Keratinocyte (primary cell): ENCODE measurements around the gene DNASE1L2. TPM values are rescaled to one million over a fixed set of nuclear protein-coding genes. Genes with fewer than 3 reads are reported as not detected.

Experiments
- DNase-seq: peaks from one replicate; pipeline ENCODE4 v3.0.0-alpha.2; 2011; ENCODE audit warnings: low read depth, missing footprints, low spot score
- FAIRE-seq: peaks from 2 replicates; lab custom pipeline; 2011; peaks lifted over from hg19 to GRCh38; lab: Jason Lieb, UNC
- H2AFZ ChIP-seq: 2 replicates; pipeline ENCODE4 v1.6.0; 2012; ENCODE audit warnings: low read length, control low read depth, inconsistent platforms; ENCODE audit not compliant: control insufficient read depth
- H3K27ac ChIP-seq: 2 replicates; pipeline ENCODE4 v1.5.1; 2011; ENCODE audit warnings: low read length; ENCODE audit not compliant: control insufficient read depth, insufficient read depth
- H3K27me3 ChIP-seq: 3 replicates; pipeline ENCODE4 v1.6.0; 2011; ENCODE audit warnings: low read length; ENCODE audit not compliant: control insufficient read depth, insufficient read depth; ENCODE audit errors: extremely low read depth
- H3K36me3 ChIP-seq, 2 experiments: 2 replicates in 1 of 2; 3 replicates in 1 of 2; pipeline ENCODE4 v1.5.1; 2011; ENCODE audit warnings: low read length in 2 of 2, mild to moderate bottlenecking in 1 of 2; ENCODE audit not compliant: control insufficient read depth in 2 of 2, insufficient read depth in 2 of 2; ENCODE audit errors: extremely low read depth in 1 of 2
- H3K4me1 ChIP-seq: 3 replicates; pipeline ENCODE4 v1.5.1; 2011; ENCODE audit warnings: low read length; ENCODE audit not compliant: control insufficient read depth, insufficient read depth; ENCODE audit errors: extremely low read depth
- H3K4me2 ChIP-seq: 3 replicates; pipeline ENCODE4 v1.6.0; 2011; ENCODE audit warnings: low read depth, low read length; ENCODE audit not compliant: control insufficient read depth, insufficient read depth; ENCODE audit errors: extremely low read depth
- H3K4me3 ChIP-seq, 3 experiments: fragments of 200-600 bp in 1 of 3; sonication (generic) in 1 of 3; 2 replicates in 2 of 3; 3 replicates in 1 of 3; pipeline ENCODE4 v1.5.1; 2011 to 2016; ENCODE audit warnings: low read length in 3 of 3, mild to moderate bottlenecking in 3 of 3, control low read depth in 2 of 3, inconsistent platforms in 1 of 3, low read depth in 1 of 3, mixed read lengths in 1 of 3, mixed run types in 1 of 3, moderate library complexity in 1 of 3; ENCODE audit not compliant: control insufficient read depth in 2 of 3, insufficient read depth in 2 of 3; ENCODE audit errors: extremely low read depth in 1 of 3
- H3K79me2 ChIP-seq: 2 replicates; pipeline ENCODE4 v1.6.0; 2012; ENCODE audit warnings: low read length; ENCODE audit not compliant: control insufficient read depth, insufficient read depth
- H3K9ac ChIP-seq: 3 replicates; pipeline ENCODE4 v1.6.0; 2011; ENCODE audit warnings: low read length; ENCODE audit not compliant: control insufficient read depth, insufficient read depth; ENCODE audit errors: extremely low read depth
- H3K9me1 ChIP-seq: 3 replicates; pipeline ENCODE4 v1.6.0; 2011; ENCODE audit warnings: low read length; ENCODE audit not compliant: control insufficient read depth, insufficient read depth; ENCODE audit errors: extremely low read depth
- H3K9me3 ChIP-seq: 2 replicates; pipeline ENCODE4 v1.5.1; 2012; ENCODE audit warnings: low read depth, low read length; ENCODE audit not compliant: control insufficient read depth
- H4K20me1 ChIP-seq: 3 replicates; pipeline ENCODE4 v1.6.0; 2011; ENCODE audit warnings: low read length; ENCODE audit not compliant: control insufficient read depth, insufficient read depth; ENCODE audit errors: extremely low read depth
- EZH2 ChIP-seq: IDR thresholded peaks from one replicate; pipeline ENCODE4 v1.6.1; 2012; ENCODE audit warnings: inconsistent platforms, mild to moderate bottlenecking, low read length, moderate library complexity
- dilution Hi-C: fragments of 300-500 bp; cut with MboI; formaldehyde crosslinking; loops from one replicate; pipeline ENCODE4 v1.7.0; 2020; ENCODE audit warnings: low sequenced_read_pairs; ENCODE audit not compliant: extremely low pct_ligation_motif_present
- polyA plus RNA-seq, 5 experiments: library from polyadenylated mRNA; depleted of rRNA in 3 of 5; stranded (reverse) in 3 of 5; stranded (forward) in 1 of 5; unstranded in 1 of 5; fragments of >200 nt; gene quantifications; 1 replicate in 1 of 5; 2 replicates in 3 of 5; 3 replicates in 1 of 5; pipeline versions ENCODE4 v1.2.1 to v1.2.3, GENCODE V29; 2011 to 2012; ENCODE audit warnings: missing spikeins in 2 of 5, low read depth in 1 of 5, low replicate concordance in 1 of 5
- TF ChIP-seq, protein P1 (sequence below), 3 experiments: IDR thresholded peaks in 1 of 3; conservative IDR thresholded peaks in 1 of 3; optimal IDR thresholded peaks in 1 of 3; 2 replicates in 2 of 3; 3 replicates in 1 of 3; pipeline versions ENCODE3 to v1.5.1; 2011; ENCODE audit warnings: low read length in 3 of 3, mild to moderate bottlenecking in 3 of 3, moderate library complexity in 2 of 3, control low read depth in 1 of 3, inconsistent platforms in 1 of 3; ENCODE audit not compliant: insufficient read depth in 2 of 3; ENCODE audit errors: extremely low read depth in 1 of 3

The DNASE1L2 gene
- polyA plus RNA-seq, 1 donor (not counting 4 experiments of a cell fraction or from before 2014, with no cell fraction given), result 0.31 TPM

DNA sequence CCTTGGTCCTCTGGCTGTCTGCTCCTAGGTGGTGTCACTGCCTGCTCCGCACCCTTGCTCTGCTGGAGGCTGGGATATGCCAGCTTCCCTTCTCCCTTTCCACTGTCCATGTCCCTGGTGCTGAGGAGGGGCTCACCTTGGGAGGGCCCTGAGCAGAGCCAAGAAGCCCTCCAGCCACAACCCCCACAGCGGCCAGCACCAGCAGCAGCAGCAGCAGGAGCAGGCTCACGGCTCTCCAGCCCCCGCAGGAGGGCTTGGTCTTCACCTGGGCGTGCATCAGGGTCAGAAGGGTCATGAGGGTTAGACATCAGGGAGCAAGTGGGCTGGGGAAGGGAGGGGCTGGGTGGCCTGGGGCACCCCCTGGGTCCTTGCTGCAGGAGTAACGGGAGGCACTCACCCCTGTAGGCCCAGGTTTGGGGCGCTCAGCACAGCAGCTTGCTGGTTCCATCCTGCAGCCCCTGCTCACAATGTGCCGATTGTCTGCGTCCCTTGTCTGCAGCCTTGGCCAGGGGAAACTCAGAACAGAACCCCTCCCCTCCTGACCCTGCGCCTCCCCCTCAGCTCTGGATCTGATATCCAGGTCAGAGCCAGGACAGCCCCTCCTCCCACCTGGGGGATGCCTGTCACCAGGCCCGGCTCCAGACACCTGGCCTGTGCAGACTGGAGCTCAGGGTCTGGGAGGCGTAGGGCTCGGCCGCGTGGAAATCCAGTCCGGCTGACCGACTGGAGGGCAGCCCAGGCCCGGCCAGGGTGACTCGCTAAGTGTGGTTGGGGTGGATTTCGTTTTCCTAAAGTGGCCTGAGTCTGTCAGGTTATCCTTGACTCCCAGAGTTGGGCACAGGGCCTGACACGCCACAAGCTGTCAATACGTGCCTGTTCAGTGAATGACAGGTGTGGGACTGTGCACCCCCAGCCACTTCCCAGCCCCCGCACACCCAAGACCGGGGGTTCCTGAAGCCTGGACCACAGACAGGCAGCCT is 25.6 kb upstream of the DNASE1L2 start, which contains the start of gene BRICD5:
Gene BRICD5 (minus strand): TSS at position 478 of the 980 bp plus-strand sequence. CDS start 30 bp downstream, at position 448.
- FAIRE-seq (no peak), DNase-seq (no peak)
- peaks cover 17% of the 10 kb centered on the region for H3K4me1 ChIP-seq
- H3K4me2 ChIP-seq, result no peak within 1 kb of the TSS
- no peak within 1 kb of the TSS for H3K9ac ChIP-seq
- H3K36me3 ChIP-seq, result peaks cover 12 to 26% of the 10 kb centered on the region in 2 experiments
- no peak within 1 kb of the TSS for H3K27ac ChIP-seq
- H2AFZ ChIP-seq, result no peak within 1 kb of the TSS
- TF ChIP-seq EZH2, result no peak
- TF ChIP-seq, protein P1, sequence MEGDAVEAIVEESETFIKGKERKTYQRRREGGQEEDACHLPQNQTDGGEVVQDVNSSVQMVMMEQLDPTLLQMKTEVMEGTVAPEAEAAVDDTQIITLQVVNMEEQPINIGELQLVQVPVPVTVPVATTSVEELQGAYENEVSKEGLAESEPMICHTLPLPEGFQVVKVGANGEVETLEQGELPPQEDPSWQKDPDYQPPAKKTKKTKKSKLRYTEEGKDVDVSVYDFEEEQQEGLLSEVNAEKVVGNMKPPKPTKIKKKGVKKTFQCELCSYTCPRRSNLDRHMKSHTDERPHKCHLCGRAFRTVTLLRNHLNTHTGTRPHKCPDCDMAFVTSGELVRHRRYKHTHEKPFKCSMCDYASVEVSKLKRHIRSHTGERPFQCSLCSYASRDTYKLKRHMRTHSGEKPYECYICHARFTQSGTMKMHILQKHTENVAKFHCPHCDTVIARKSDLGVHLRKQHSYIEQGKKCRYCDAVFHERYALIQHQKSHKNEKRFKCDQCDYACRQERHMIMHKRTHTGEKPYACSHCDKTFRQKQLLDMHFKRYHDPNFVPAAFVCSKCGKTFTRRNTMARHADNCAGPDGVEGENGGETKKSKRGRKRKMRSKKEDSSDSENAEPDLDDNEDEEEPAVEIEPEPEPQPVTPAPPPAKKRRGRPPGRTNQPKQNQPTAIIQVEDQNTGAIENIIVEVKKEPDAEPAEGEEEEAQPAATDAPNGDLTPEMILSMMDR (optimal IDR thresholded peaks at IDR 0.05 in 1 of 3, IDR thresholded peaks at IDR 0.05 in 1 of 3, conservative IDR thresholded peaks at IDR 0.05 in 1 of 3; ENCODE audit: extremely low read depth in 1 of 3, insufficient read depth in 2 of 3, low read length in 3 of 3), result no peak
- H3K4me3 ChIP-seq, result no peak within 1 kb of the TSS
- dilution Hi-C loops, result no loop called here
- H3K79me2 ChIP-seq, result peaks cover 26% of the 10 kb centered on the region
- no peaks in the 10 kb centered on the region for H3K9me1 ChIP-seq
- no peaks in the 10 kb centered on the region for H4K20me1 ChIP-seq
- H3K27me3 ChIP-seq, result no peaks in the 10 kb centered on the region
- no peaks in the 10 kb centered on the region for H3K9me3 ChIP-seq

GRCh38 chr16:2211923-2212347 is 24.3 kb upstream of the DNASE1L2 start:
- H3K4me3 ChIP-seq, result no peak overlapping the region
- H3K9me1 ChIP-seq, result no peaks in the 10 kb centered on the region
- DNase-seq (no peak), FAIRE-seq (no peak)
- H3K27ac ChIP-seq, result no peak overlapping the region
- H3K36me3 ChIP-seq, result peaks cover 12 to 23% of the 10 kb centered on the region in 2 experiments
- no peak overlapping the region for H2AFZ ChIP-seq
- no peaks in the 10 kb centered on the region for H3K27me3 ChIP-seq
- H4K20me1 ChIP-seq, result no peaks in the 10 kb centered on the region
- H3K9ac ChIP-seq, result no peak overlapping the region
- H3K4me1 ChIP-seq, result peaks cover 13% of the 10 kb centered on the region
- no peak overlapping the region for H3K4me2 ChIP-seq
- dilution Hi-C loops, result no loop called here
- H3K9me3 ChIP-seq, result no peaks in the 10 kb centered on the region
- TF ChIP-seq, protein P1 (optimal IDR thresholded peaks at IDR 0.05 in 1 of 3, IDR thresholded peaks at IDR 0.05 in 1 of 3, conservative IDR thresholded peaks at IDR 0.05 in 1 of 3; ENCODE audit: extremely low read depth in 1 of 3, insufficient read depth in 2 of 3, low read length in 3 of 3), result no peak
- TF ChIP-seq EZH2, result no peak
- H3K79me2 ChIP-seq, result peaks cover 20% of the 10 kb centered on the region
